K562 (cell line): ENCODE results near the gene USP13. TPM values are rescaled to one million over a fixed set of nuclear protein-coding genes. Genes with fewer than 3 reads are reported as not detected.

Source experiments
- ATAC-seq: fragments of 200-7000 bp; cut with Tn5 transposase; 3 replicates; pipeline ENCODE4 v1.9.1; 2020; ENCODE audit warnings: moderate library complexity
- BruUV-seq: library from RNA; stranded (reverse); fragments of 400-500 nt; replicated peaks from 2 replicates; lab custom pipeline; 2021; lab: Mats Ljungman, UMichigan
- CTCF ChIA-PET: fragments of 300-600 bp; formaldehyde crosslinking; extraction: SDS; loops from one replicate; lab custom pipeline; 2021; ENCODE audit warnings: low intra/inter-chr PET ratio; lab: Yijun Ruan, JAX
- POLR2A ChIA-PET: fragments of 300-600, 350-650 bp; sonication (Branson Sonifier 250); formaldehyde crosslinking; extraction: SDS; loops from one replicate; lab custom pipeline; 2021; ENCODE audit warnings: antibody characterized with exemption, inconsistent platforms; lab: Yijun Ruan, JAX
- DNase-seq, 4 experiments: peaks; one replicate each; pipeline versions ENCODE4 v3.0.0 to v3.0.0-alpha.2; 2011 to 2018; ENCODE audit warnings: low spot score in 3 of 4, mixed read lengths in 3 of 4; ENCODE audit errors: extremely low read depth in 1 of 4
- FAIRE-seq: peaks from 2 replicates; lab custom pipeline; 2011; peaks lifted over from hg19 to GRCh38; lab: Jason Lieb, UNC
- H2AFZ ChIP-seq: 2 replicates; pipeline ENCODE4 v1.6.0; 2011; ENCODE audit warnings: low read depth, low read length, control low read depth, inconsistent platforms
- H3K27ac ChIP-seq: fragments of 200-600 bp; 3 replicates; pipeline ENCODE4 v1.8.0; 2011; ENCODE audit warnings: low read depth, mild to moderate bottlenecking, control low read depth, inconsistent platforms, low read length, moderate library complexity, mixed read lengths; ENCODE audit errors: extremely low read depth
- H3K27me3 ChIP-seq, 2 experiments: fragments of 300-600 bp in 1 of 2; 2 replicates in 1 of 2; 3 replicates in 1 of 2; pipeline versions ENCODE4 v1.6.0 to v1.8.0; 2011; ENCODE audit warnings: inconsistent platforms in 2 of 2, low read length in 2 of 2, mild to moderate bottlenecking in 1 of 2, mixed read lengths in 1 of 2, moderate library complexity in 1 of 2; ENCODE audit not compliant: control insufficient read depth in 2 of 2, insufficient read depth in 2 of 2
- H3K36me3 ChIP-seq: fragments of 300-600 bp; 3 replicates; pipeline ENCODE4 v1.8.0; 2011; ENCODE audit warnings: mild to moderate bottlenecking, low read length, inconsistent platforms; ENCODE audit not compliant: control insufficient read depth, insufficient read depth
- H3K4me1 ChIP-seq, 2 experiments: fragments of 200-600 bp in 1 of 2; replicated peaks in 1 of 2; 2 replicates in 1 of 2; 3 replicates in 1 of 2; pipeline versions ENCODE4 v1.5.1 to v1.8.0; 2011; ENCODE audit warnings: inconsistent platforms in 2 of 2, low read length in 2 of 2, mild to moderate bottlenecking in 1 of 2, mixed read lengths in 1 of 2, moderate library complexity in 1 of 2; ENCODE audit not compliant: control insufficient read depth in 2 of 2, insufficient read depth in 2 of 2
- H3K4me2 ChIP-seq: 2 replicates; pipeline ENCODE4 v1.6.1; 2011; ENCODE audit warnings: low read length, control low read depth, inconsistent platforms, mixed read lengths; ENCODE audit not compliant: insufficient read depth
- H3K4me3 ChIP-seq: fragments of 200-600 bp; sonication (generic), shearing (Covaris generic); 2 replicates; pipeline ENCODE4 v1.5.1; 2016; ENCODE audit warnings: control low read depth, inconsistent platforms
- H3K79me2 ChIP-seq: fragments of 200-600 bp; 3 replicates; pipeline ENCODE4 v1.8.0; 2011; ENCODE audit warnings: low read length, inconsistent platforms; ENCODE audit not compliant: control insufficient read depth, insufficient read depth
- H3K9ac ChIP-seq, 2 experiments: 2 replicates each; pipeline versions ENCODE4 v1.6.0 to v1.6.1; 2011; ENCODE audit warnings: low read depth in 2 of 2, low read length in 2 of 2, control low read depth in 1 of 2, inconsistent platforms in 1 of 2, mild to moderate bottlenecking in 1 of 2, mixed read lengths in 1 of 2; ENCODE audit not compliant: insufficient read depth in 1 of 2
- H3K9me1 ChIP-seq: one replicate; pipeline ENCODE4 v1.6.0; 2011; ENCODE audit warnings: inconsistent platforms, mild to moderate bottlenecking, low read length, moderate library complexity; ENCODE audit not compliant: control insufficient read depth, insufficient read depth
- H3K9me3 ChIP-seq: replicated peaks from 2 replicates; pipeline ENCODE4 v1.5.1; 2011; ENCODE audit warnings: low read depth, low read length, inconsistent platforms; ENCODE audit not compliant: control insufficient read depth, insufficient read depth
- H4K20me1 ChIP-seq: replicated peaks from 2 replicates; pipeline ENCODE4 v1.6.1; 2011; ENCODE audit warnings: low read length, inconsistent platforms, mixed read lengths; ENCODE audit not compliant: control insufficient read depth, insufficient read depth
- CEBPB ChIP-seq: fragments of 450-650 bp; IDR thresholded peaks from 2 replicates; pipeline ENCODE4 v1.6.1; 2016; ENCODE audit warnings: missing genetic modification characterization, missing compliant biosample characterization
- MAZ ChIP-seq, 2 experiments: fragments of 450-650 bp in 1 of 2; sonication (generic) in 1 of 2; formaldehyde crosslinking; IDR thresholded peaks in 1 of 2; conservative IDR thresholded peaks in 1 of 2; 2 replicates each; pipeline versions ENCODE4 v1.4.0 to v1.5.0; 2020; ENCODE audit warnings: mild to moderate bottlenecking in 1 of 2, missing genetic modification reagents in 1 of 2
- POLR2G ChIP-seq: fragments of 200-400 bp; formaldehyde crosslinking; IDR thresholded peaks from 2 replicates; pipeline ENCODE4 v1.6.1; 2017; ENCODE audit warnings: low read depth, mild to moderate bottlenecking, antibody characterized with exemption, low read length, moderate library complexity
- SNAPC5 ChIP-seq: fragments of 250-450 bp; sonication (Bioruptor Pico); IDR thresholded peaks from 2 replicates; pipeline ENCODE4 v1.8.0; 2021; ENCODE audit warnings: moderate library complexity, mild to moderate bottlenecking, inconsistent platforms
- TEAD2 ChIP-seq: fragments of 450-650 bp; IDR thresholded peaks from 2 replicates; pipeline ENCODE4 v1.6.1; 2016; ENCODE audit warnings: missing genetic modification characterization, control low read depth, missing compliant biosample characterization
- ZNF133 ChIP-seq: fragments of 250-450 bp; sonication (Bioruptor Pico); IDR thresholded peaks from 2 replicates; pipeline ENCODE4 v1.4.0; 2020; ENCODE audit warnings: mild to moderate bottlenecking
- WGBS: fragments of 100-300 bp; shearing (Covaris generic); methylation state at CpG from one replicate; pipeline ENCODE4 v1.1.6; 2016; ENCODE audit warnings: low coverage, mixed read lengths; ENCODE audit not compliant: insufficient coverage; ENCODE audit errors: missing lambda C conversion rate; 5-methylcytosine and 5-hydroxymethylcytosine counted together
- in situ Hi-C: fragments of 300-500 bp; cut with MboI; formaldehyde crosslinking; loops from 4 replicates; pipeline ENCODE4 v1.15.0; 2018; ENCODE audit warnings: inconsistent platforms, mixed read lengths
- intact Hi-C: fragments of 100-400 bp; cut with micrococcal nuclease; formaldehyde crosslinking; loops from 2 replicates; pipeline ENCODE4 v1.14.2; 2022
- polyA plus RNA-seq, 8 experiments: library from polyadenylated mRNA; depleted of rRNA in 4 of 8; stranded (reverse) in 5 of 8; unstranded in 3 of 8; fragments of >200 nt; fragmentation: Nextera tagmentation in 2 of 8; fragmentation: Illumina TruSeq in 1 of 8; extraction: Ambion mirVana in 2 of 8; extraction: Trizol in 1 of 8; gene quantifications; 2 replicates each; pipeline versions ENCODE4 v1.2.1 to v1.2.3, GENCODE V29; 2011 to 2014; ENCODE audit warnings: inconsistent platforms in 1 of 8, missing spikeins in 1 of 8
- total RNA-seq, 7 experiments: library from RNA; depleted of rRNA in 6 of 7; stranded (reverse); fragments of >200 nt in 6 of 7; fragmentation: Illumina TruSeq in 2 of 7; extraction: Trizol in 2 of 7; gene quantifications; 2 replicates each; pipeline versions ENCODE4 v1.2.1 to v1.2.3, GENCODE V29; 2011 to 2021; ENCODE audit warnings: low replicate concordance in 1 of 7

The USP13 gene
- total and polyA plus RNA-seq, 9 of the 15 experiments (the other 6 are each of a cell fraction or from before 2014, with no cell fraction given): 0.11 to 2.3 (median 0.51) TPM

DNA sequence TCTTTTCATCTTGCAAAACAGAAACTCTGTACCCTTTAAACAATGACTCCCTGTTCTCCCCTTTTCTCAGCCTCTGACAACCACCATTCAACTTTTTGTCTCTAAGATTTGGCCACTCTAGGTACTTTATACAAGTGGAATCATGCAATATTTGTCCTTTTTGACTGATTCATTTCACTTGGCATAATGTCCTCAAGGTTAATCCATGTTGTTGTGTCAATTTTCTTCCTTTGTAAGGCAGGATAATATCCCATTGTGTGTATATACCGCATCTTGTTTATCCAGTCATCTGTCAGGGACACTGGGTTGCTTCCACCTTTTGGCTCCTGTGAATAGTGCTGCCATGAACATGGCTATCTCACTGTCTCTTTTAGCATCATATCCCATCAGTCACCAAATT lies 10.3 kb downstream of the USP13 start:
- ChIA-PET POLR2A (no interaction called here), CTCF (no interaction called here)
- DNase-seq (no peak), FAIRE-seq (no peak), ATAC-seq (no peak)
- Histone ChIP-seq H3K9ac (no peak overlapping the region), H3K4me2 (no peak overlapping the region), H3K27me3 (peaks cover 30 to 48% of the 10 kb centered on the region in 2 experiments), H3K4me1 (no peaks in the 10 kb centered on the region), H3K9me3 (no peaks in the 10 kb centered on the region), H2AFZ (no peak overlapping the region), H3K27ac (no peak overlapping the region), H3K4me3 (no peak overlapping the region), H4K20me1 (no peaks in the 10 kb centered on the region), H3K79me2 (no peaks in the 10 kb centered on the region), H3K36me3 (no peaks in the 10 kb centered on the region), H3K9me1 (no peaks in the 10 kb centered on the region)
- no TSS peak for BruUV-seq
- in situ Hi-C loops (no loop called here), intact Hi-C loops (no loop called here)
- TF ChIP-seq ZNF133 (CRISPR knock-in tag) (no peak), TEAD2 (tag) (no peak)
- 0% methylated on average over 1 of the region's 1 CpG for WGBS

- no TSS peak for BruUV-seq
- H3K4me3 ChIP-seq: no peak overlapping the region
- CTCF ChIA-PET: no interaction called here
- 0% methylated on average over 1 of the region's 1 CpG for WGBS
- no peak overlapping the region for H3K27ac ChIP-seq
- TF ChIP-seq SNAPC5 (CRISPR knock-in tag) (no peak), CEBPB (no peak), POLR2G (no peak), MAZ (CRISPR knock-in tag; conservative IDR thresholded peaks at IDR 0.05 in 1 of 2, IDR thresholded peaks at IDR 0.05 in 1 of 2) (no peak)
- peak; percentile 34; the same call in 1 of the 3 replicates for ATAC-seq
- H2AFZ ChIP-seq: no peak overlapping the region
- H3K9ac ChIP-seq: no peak overlapping the region
- H3K36me3 ChIP-seq: no peaks in the 10 kb centered on the region
- intact Hi-C loops: no loop called here
- H3K27me3 ChIP-seq: peaks cover 15 to 45% of the 10 kb centered on the region in 2 experiments
- no peaks in the 10 kb centered on the region for H4K20me1 ChIP-seq
- no peaks in the 10 kb centered on the region for H3K4me1 ChIP-seq
- in situ Hi-C loops: no loop called here
- no peaks in the 10 kb centered on the region for H3K9me3 ChIP-seq
- H3K4me2 ChIP-seq: no peak overlapping the region
- POLR2A ChIA-PET: interaction anchor here (1.2 kb wide), 1 partner anchor 8 kb away, joined by 5 read pairs; no protein-coding TSS in a partner anchor
- DNase-seq: no peak
- no peaks in the 10 kb centered on the region for H3K9me1 ChIP-seq
- H3K79me2 ChIP-seq: no peaks in the 10 kb centered on the region
- FAIRE-seq: no peak
These were observed 13.2 kb downstream of the USP13 start for GRCh38 chr3:179666030-179666429.
